NB4 (cell line): ENCODE measurements around the gene CRNN.

ENCODE experiments used
- DNase-seq: peaks from one replicate; pipeline ENCODE4 v3.0.0; 2010; ENCODE audit warnings: low read depth
- H3K4me3 ChIP-seq: one replicate; pipeline ENCODE4 v1.5.1; 2011; ENCODE audit warnings: mild to moderate bottlenecking, low read depth, low read length, moderate library complexity
- CTCF ChIP-seq: IDR thresholded peaks from one replicate; pipeline ENCODE4 v1.5.1; 2012; ENCODE audit warnings: low read depth, low read length
- MYC ChIP-seq: IDR thresholded peaks from 2 replicates; pipeline ENCODE4 v1.6.1; 2011; ENCODE audit warnings: low read depth, low read length
- POLR2A ChIP-seq: IDR thresholded peaks from 2 replicates; pipeline ENCODE4 v1.6.1; 2011; ENCODE audit warnings: mild to moderate bottlenecking; ENCODE audit not compliant: insufficient read length; ENCODE audit errors: extremely low read depth
- TF ChIP-seq, protein P1 (sequence below): IDR thresholded peaks from 2 replicates; pipeline ENCODE4 v1.6.1; 2011; ENCODE audit warnings: low read depth, low read length

The CRNN gene

GRCh38 chr1:152415454-152416227 is 1.6 kb upstream of the CRNN start:
- H3K4me3 ChIP-seq = no peak overlapping the region
- DNase-seq = no peak
- TF ChIP-seq, protein P1, sequence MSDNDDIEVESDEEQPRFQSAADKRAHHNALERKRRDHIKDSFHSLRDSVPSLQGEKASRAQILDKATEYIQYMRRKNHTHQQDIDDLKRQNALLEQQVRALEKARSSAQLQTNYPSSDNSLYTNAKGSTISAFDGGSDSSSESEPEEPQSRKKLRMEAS = no peak
- TF ChIP-seq CTCF = no peak
- TF ChIP-seq MYC = no peak
- TF ChIP-seq POLR2A = no peak

- TF ChIP-seq CTCF = no peak
- no peak for DNase-seq
- H3K4me3 ChIP-seq = no peak overlapping the region
Measured at GRCh38 chr1:152412756-152413155, 1.3 kb downstream of the CRNN start.

DNA sequence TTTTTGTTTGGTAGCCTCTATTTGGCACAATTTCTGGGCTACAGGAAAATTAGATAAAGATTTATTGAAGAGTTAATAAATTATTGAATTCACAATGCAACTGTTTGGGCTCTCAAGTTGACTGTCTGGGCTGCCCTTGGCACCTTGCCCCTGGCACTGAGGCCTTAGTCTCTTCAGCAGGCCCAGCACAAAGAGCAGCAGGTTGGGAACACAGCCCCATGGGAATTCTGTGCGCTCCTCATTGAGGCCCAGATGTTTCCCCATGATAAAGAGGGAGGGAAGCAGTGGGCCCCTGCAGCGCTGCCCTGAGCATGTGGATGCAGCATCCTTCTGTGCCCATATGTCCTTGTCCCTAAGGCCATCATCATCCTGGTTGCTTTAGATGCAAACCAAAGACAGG is 2.9 kb downstream of the CRNN start:
- no peak for DNase-seq
- H3K4me3 ChIP-seq = no peak overlapping the region
- TF ChIP-seq MYC = no peak

DNA sequence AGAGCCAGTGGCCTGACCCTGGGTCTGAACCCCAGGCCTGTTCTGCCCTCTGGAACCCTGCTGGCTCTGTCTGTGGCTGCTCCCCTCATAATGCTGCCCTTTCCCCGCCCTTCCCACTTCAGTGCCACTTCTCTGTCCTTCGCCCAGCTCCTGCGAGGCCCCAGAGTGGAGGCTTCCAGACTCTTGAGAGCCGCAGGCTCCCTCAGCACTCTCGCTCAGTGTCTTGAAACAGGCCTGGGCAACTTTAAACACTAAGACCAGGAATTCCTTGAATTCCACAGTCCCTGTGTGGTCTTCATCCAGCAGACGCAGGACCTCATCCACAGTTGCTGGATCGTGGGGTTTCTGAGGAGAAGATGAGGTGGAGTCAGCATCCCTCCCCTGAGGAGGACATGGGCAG is 3.5 kb downstream of the CRNN start:
- no peak for TF ChIP-seq MYC
- no peak for DNase-seq
- no peak overlapping the region for H3K4me3 ChIP-seq

DNA sequence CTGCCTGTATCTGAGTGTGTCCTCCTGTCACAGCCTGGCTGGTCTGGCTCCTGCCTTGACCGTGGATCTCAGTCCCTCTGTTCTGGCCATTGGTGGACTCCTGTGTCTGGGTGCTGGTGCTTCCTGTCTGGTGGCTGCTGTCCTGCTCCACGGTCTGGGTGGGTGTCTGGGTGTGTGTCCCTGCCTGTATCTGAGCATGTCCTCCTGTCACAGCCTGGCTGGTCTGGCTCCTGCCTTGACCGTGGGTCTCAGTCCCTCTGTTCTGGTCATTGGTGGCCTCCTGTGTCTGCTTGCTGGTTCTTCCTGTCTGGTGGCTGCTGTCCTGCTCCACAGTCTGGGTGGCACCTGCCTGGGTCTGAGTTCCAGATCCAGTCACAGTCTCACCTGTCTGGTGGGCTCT is 4.0 kb downstream of the CRNN start:
- H3K4me3 ChIP-seq = no peak overlapping the region
- no peak for DNase-seq
- TF ChIP-seq CTCF (no peak), POLR2A (no peak), MYC (no peak)
- TF ChIP-seq, protein P1 = no peak

- TF ChIP-seq MYC (no peak), POLR2A (no peak)
- TF ChIP-seq, protein P1 = no peak
- DNase-seq = no peak
- no peak overlapping the region for H3K4me3 ChIP-seq
Measured at GRCh38 chr1:152408664-152409063, 5.4 kb downstream of the CRNN start.

DNA sequence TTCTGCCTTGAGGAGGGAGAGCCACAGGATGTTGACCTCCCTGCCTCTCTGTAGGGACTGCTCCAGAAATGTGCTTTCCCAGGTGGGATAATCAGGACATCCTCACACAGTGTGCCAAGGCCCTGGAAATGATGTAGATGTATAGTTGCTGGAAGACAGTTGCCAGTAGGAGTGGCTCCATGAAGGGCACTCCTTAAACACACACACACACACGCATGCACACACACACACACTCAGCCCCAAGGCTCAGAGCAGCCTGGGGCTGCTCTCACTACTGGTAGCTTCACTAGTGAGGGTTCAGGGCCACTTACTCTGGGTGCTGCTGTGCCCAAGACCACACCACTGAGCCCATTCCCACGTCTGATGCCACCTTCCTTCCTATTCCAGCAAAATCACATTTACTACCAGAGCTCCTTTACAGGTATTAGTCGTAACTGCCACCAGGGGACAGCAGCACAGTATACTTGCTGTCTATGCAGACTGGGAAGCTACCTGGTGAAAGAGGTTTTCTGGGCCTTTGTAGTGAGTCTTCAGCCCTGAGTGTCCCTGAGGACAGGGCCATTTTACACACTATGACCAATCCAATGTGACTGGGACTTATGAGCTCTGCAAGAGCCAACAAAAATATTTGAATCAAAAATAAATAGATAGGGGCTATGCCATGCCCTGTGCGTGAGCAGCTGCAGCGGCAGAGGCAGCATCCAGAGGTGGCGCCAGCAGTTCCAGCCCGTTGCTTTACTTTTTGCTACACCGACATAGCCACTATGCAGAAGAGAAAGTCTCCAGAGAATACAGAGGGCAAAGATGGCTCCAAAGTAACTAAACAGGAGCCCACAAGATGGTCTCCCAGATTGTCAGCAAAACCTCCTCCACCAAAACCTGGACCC is 15.0 kb downstream of the CRNN start:
- TF ChIP-seq CTCF (peak; percentile 14), MYC (no peak)
- no peak overlapping the region for H3K4me3 ChIP-seq
- DNase-seq = peak; percentile 9
